A673 (cell line): ENCODE results near the gene SHROOM4. TPM values are rescaled to one million over a fixed set of nuclear protein-coding genes. Genes with fewer than 3 reads are reported as not detected.

ENCODE experiments used
- BruUV-seq: library from RNA; stranded (reverse); fragments of 400-500 nt; replicated peaks from 2 replicates; lab custom pipeline; 2021; lab: Mats Ljungman, UMichigan
- CTCF ChIA-PET: fragments of 300-600 bp; sonication (Branson Sonifier 250); formaldehyde crosslinking; loops from one replicate; lab custom pipeline; 2022; ENCODE audit warnings: antibody characterized with exemption; lab: Charles Lee
- POLR2A ChIA-PET: fragments of 300-600 bp; sonication (Branson Sonifier 250); formaldehyde crosslinking; loops from one replicate; lab custom pipeline; 2022; ENCODE audit warnings: antibody characterized with exemption; ENCODE audit not compliant: low non-redundant PET; lab: Charles Lee
- DNase-seq: peaks from one replicate; pipeline ENCODE4 v3.0.0-alpha.2; 2015; ENCODE audit warnings: low spot score
- H3K27ac ChIP-seq: fragments of 200-600 bp; sonication (generic); 2 replicates; pipeline ENCODE4 v1.5.1; 2016; ENCODE audit warnings: mixed run types, low read depth, mild to moderate bottlenecking, mixed read lengths, antibody characterized with exemption, low read length; ENCODE audit not compliant: poor library complexity, severe bottlenecking
- H3K27me3 ChIP-seq: fragments of 200-600 bp; sonication (generic); replicated peaks from 2 replicates; pipeline ENCODE4 v1.6.1; 2017; ENCODE audit warnings: mixed run types, low read depth, mild to moderate bottlenecking, mixed read lengths, antibody characterized with exemption, low read length; ENCODE audit not compliant: insufficient read depth, poor library complexity
- H3K36me3 ChIP-seq: fragments of 200-600 bp; sonication (generic); 2 replicates; pipeline ENCODE4 v1.6.1; 2016; ENCODE audit warnings: mixed run types, mild to moderate bottlenecking, mixed read lengths, antibody characterized with exemption, low read length; ENCODE audit not compliant: insufficient read depth, poor library complexity, severe bottlenecking
- H3K4me1 ChIP-seq: fragments of 200-600 bp; sonication (generic); 2 replicates; pipeline ENCODE4 v1.6.1; 2017; ENCODE audit warnings: mixed run types, mild to moderate bottlenecking, mixed read lengths, antibody characterized with exemption, low read length; ENCODE audit not compliant: insufficient read depth, poor library complexity, severe bottlenecking
- H3K4me3 ChIP-seq: fragments of 200-600 bp; sonication (generic); 2 replicates; pipeline ENCODE4 v1.5.1; 2016; ENCODE audit warnings: low read depth, mixed run types, mild to moderate bottlenecking, mixed read lengths, low read length; ENCODE audit not compliant: poor library complexity, severe bottlenecking
- H3K9me3 ChIP-seq: fragments of 200-600 bp; sonication (generic); 2 replicates; pipeline ENCODE4 v1.6.1; 2016; ENCODE audit warnings: mixed run types, low read depth, mild to moderate bottlenecking, mixed read lengths, antibody characterized with exemption, low read length; ENCODE audit not compliant: poor library complexity, severe bottlenecking
- EZH2 ChIP-seq: fragments of 200-600 bp; sonication (generic); IDR thresholded peaks from 2 replicates; pipeline ENCODE4 v1.6.1; 2017; ENCODE audit warnings: borderline replicate concordance, low read depth, mild to moderate bottlenecking, mixed read lengths, antibody characterized with exemption, low read length; ENCODE audit not compliant: poor library complexity, severe bottlenecking
- intact Hi-C: fragments of 100-400 bp; cut with micrococcal nuclease; formaldehyde crosslinking; loops from one replicate; pipeline ENCODE4 v1.10.0; 2022; ENCODE audit not compliant: unreplicated experiment
- total RNA-seq: library from RNA; stranded (reverse); gene quantifications from 2 replicates; pipeline ENCODE4 v1.2.3, GENCODE V29; 2021
- TF ChIP-seq, protein P1 (sequence below): fragments of 300-800, 200-600 bp; sonication (generic); conservative IDR thresholded peaks from 2 replicates; pipeline ENCODE4 v1.5.1; 2017; ENCODE audit warnings: low read depth, mild to moderate bottlenecking, antibody characterized with exemption, low read length, moderate library complexity, mixed read lengths

SHROOM4 gene
- total RNA-seq, 1 experiment from 2014 or later, result 7.0 TPM

GRCh38 chrX:50668860-50669259 lies 145.1 kb downstream of the SHROOM4 start:
- CTCF ChIA-PET, result no interaction called here
- intact Hi-C loops, result no loop called here
- H3K4me3 ChIP-seq, result no peak overlapping the region
- H3K9me3 ChIP-seq, result no peaks in the 10 kb centered on the region
- no peaks in the 10 kb centered on the region for H3K4me1 ChIP-seq
- H3K27ac ChIP-seq, result no peak overlapping the region
- H3K27me3 ChIP-seq, result no peaks in the 10 kb centered on the region
- no peaks in the 10 kb centered on the region for H3K36me3 ChIP-seq
- no peak for DNase-seq
- no TSS peak for BruUV-seq
- POLR2A ChIA-PET, result no interaction called here
- TF ChIP-seq EZH2, result no peak
- TF ChIP-seq, protein P1, sequence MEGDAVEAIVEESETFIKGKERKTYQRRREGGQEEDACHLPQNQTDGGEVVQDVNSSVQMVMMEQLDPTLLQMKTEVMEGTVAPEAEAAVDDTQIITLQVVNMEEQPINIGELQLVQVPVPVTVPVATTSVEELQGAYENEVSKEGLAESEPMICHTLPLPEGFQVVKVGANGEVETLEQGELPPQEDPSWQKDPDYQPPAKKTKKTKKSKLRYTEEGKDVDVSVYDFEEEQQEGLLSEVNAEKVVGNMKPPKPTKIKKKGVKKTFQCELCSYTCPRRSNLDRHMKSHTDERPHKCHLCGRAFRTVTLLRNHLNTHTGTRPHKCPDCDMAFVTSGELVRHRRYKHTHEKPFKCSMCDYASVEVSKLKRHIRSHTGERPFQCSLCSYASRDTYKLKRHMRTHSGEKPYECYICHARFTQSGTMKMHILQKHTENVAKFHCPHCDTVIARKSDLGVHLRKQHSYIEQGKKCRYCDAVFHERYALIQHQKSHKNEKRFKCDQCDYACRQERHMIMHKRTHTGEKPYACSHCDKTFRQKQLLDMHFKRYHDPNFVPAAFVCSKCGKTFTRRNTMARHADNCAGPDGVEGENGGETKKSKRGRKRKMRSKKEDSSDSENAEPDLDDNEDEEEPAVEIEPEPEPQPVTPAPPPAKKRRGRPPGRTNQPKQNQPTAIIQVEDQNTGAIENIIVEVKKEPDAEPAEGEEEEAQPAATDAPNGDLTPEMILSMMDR, result no peak

DNA sequence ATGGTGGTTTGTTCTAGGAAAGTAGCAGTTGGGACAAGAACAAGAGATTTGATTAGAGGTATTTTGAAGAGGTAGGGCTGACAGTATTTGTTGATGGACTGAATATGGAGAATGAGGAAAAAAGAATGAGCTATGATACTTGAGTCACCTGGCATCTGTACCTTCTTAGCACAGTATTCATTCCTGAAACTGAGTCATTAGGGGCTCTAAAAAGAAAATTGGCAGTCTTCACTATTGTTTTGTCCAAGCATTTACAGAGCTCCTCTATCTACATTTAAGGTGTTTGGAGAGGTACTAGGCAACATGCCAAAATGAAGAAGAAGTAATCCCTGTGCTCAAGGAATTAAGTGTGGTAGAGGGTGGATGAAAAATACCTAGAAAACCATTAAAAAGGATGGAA lies 165.8 kb downstream of the SHROOM4 start:
- ChIA-PET POLR2A (no interaction called here), CTCF (no interaction called here)
- no peaks in the 10 kb centered on the region for H3K36me3 ChIP-seq
- no peak overlapping the region for H3K27ac ChIP-seq
- TF ChIP-seq, protein P1, result no peak
- no peak for TF ChIP-seq EZH2
- H3K9me3 ChIP-seq, result no peaks in the 10 kb centered on the region
- no TSS peak for BruUV-seq
- DNase-seq, result no peak
- peaks cover 3% of the 10 kb centered on the region for H3K4me1 ChIP-seq
- intact Hi-C loops, result no loop called here
- H3K27me3 ChIP-seq, result no peaks in the 10 kb centered on the region
- H3K4me3 ChIP-seq, result no peak overlapping the region

DNA sequence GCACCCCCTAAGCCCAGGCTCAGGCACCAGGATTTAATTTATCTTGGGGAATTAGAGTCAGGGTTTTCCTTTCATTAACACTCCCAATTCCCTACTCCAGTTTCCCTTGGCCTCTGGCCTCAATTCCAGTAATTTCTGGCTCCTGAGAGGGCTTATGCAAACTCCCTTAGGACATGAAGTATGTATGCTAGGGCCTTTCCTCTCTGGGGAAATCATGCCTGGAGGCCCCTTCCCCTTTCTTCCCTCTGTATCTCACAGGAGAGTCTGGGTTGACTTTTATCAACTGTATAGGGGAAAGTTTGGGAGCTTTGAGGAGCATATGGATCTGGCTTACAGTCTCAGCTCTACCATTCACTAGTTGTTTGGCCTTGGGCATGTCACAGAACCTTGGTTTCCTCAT lies 169.5 kb downstream of the SHROOM4 start:
- no peak overlapping the region for H3K4me3 ChIP-seq
- H3K36me3 ChIP-seq, result no peaks in the 10 kb centered on the region
- POLR2A ChIA-PET, result no interaction called here
- no peak overlapping the region for H3K27ac ChIP-seq
- BruUV-seq, result no TSS peak
- H3K9me3 ChIP-seq, result no peaks in the 10 kb centered on the region
- no peak for DNase-seq
- H3K4me1 ChIP-seq, result peaks cover 3% of the 10 kb centered on the region
- CTCF ChIA-PET, result no interaction called here
- H3K27me3 ChIP-seq, result no peaks in the 10 kb centered on the region
- TF ChIP-seq, protein P1, result no peak
- TF ChIP-seq EZH2, result no peak
- intact Hi-C loops, result no loop called here
